Mammary epithelial cell (primary cell): ENCODE data around the gene CMTM8.

Experiments
- CTCF ChIP-seq, 2 donors: IDR thresholded peaks in 1 of 2; conservative IDR thresholded peaks in 1 of 2; 2 replicates each; pipeline ENCODE4 v1.5.1; 2011 to 2012; ENCODE audit warnings: inconsistent platforms in 2 of 2, low read length in 2 of 2, mild to moderate bottlenecking in 2 of 2, control low read depth in 1 of 2, low read depth in 1 of 2; ENCODE audit not compliant: insufficient read depth in 1 of 2; ENCODE audit errors: extremely low read depth in 1 of 2
- EZH2 ChIP-seq: IDR thresholded peaks from 2 replicates; pipeline ENCODE4 v1.6.1; 2012; ENCODE audit warnings: low read length, inconsistent platforms, borderline replicate concordance

- TF ChIP-seq CTCF (conservative IDR thresholded peaks at IDR 0.05 in 1 of 2, IDR thresholded peaks at IDR 0.05 in 1 of 2; ENCODE audit: extremely low read depth in 1 of 2, insufficient read depth in 1 of 2, low read depth in 1 of 2, low read length in 2 of 2): no peak
- TF ChIP-seq EZH2: no peak
Measured at GRCh38 chr3:32198714-32199113, 39.8 kb upstream of the CMTM8 start.
